NCI-H128 (cell line): ENCODE measurements around the gene IP6K3.

Experiments
- DNase-seq: peaks from one replicate; lab custom pipeline; 2025; ENCODE audit not compliant: unreplicated experiment; lab: John Stamatoyannopoulos, UW

The IP6K3 gene

GRCh38 chr6:33724102-33725023 lies 22.3 kb downstream of the IP6K3 start:
- DNase-seq: no peak

- no peak for DNase-seq
These were observed 23.2 kb downstream of the IP6K3 start for GRCh38 chr6:33723371-33724085.

GRCh38 chr6:33722103-33722623 lies 24.5 kb downstream of the IP6K3 start:
- no peak for DNase-seq

- no peak for DNase-seq
These were observed 25.2 kb downstream of the IP6K3 start for GRCh38 chr6:33721508-33721907.

- DNase-seq: no peak
These were observed 25.7 kb downstream of the IP6K3 start for GRCh38 chr6:33720998-33721397.

GRCh38 chr6:33719326-33719987 lies 27.2 kb downstream of the IP6K3 start:
- no peak for DNase-seq

GRCh38 chr6:33718713-33719112 lies 28.0 kb downstream of the IP6K3 start:
- DNase-seq: no peak

- DNase-seq: no peak
These were observed 28.7 kb downstream of the IP6K3 start for GRCh38 chr6:33717934-33718455.

GRCh38 chr6:33716890-33717632 lies 29.6 kb downstream of the IP6K3 start:
- no peak for DNase-seq

GRCh38 chr6:33716379-33716778 lies 30.3 kb downstream of the IP6K3 start:
- no peak for DNase-seq

- no peak for DNase-seq
These were observed 32.2 kb downstream of the IP6K3 start for GRCh38 chr6:33714385-33715040.

- DNase-seq: no peak
These were observed 32.9 kb downstream of the IP6K3 start for GRCh38 chr6:33713786-33714185.

GRCh38 chr6:33712914-33713313 lies 33.8 kb downstream of the IP6K3 start:
- DNase-seq: no peak

GRCh38 chr6:33711140-33712129 lies 35.3 kb downstream of the IP6K3 start, which contains the start of gene UQCC2:
Gene UQCC2 (minus strand): TSS chr6:33711700. CDS start chr6:33711686, 14 bp downstream.
- peak; percentile 96 for DNase-seq

- no peak for DNase-seq
These were observed 36.2 kb downstream of the IP6K3 start for GRCh38 chr6:33710296-33711121.

GRCh38 chr6:33709605-33710295 lies 37.0 kb downstream of the IP6K3 start:
- no peak for DNase-seq

GRCh38 chr6:33708516-33709204 lies 38.0 kb downstream of the IP6K3 start:
- DNase-seq: no peak
